ENCODE results near the gene ORM2.

Gene ORM2

DNA sequence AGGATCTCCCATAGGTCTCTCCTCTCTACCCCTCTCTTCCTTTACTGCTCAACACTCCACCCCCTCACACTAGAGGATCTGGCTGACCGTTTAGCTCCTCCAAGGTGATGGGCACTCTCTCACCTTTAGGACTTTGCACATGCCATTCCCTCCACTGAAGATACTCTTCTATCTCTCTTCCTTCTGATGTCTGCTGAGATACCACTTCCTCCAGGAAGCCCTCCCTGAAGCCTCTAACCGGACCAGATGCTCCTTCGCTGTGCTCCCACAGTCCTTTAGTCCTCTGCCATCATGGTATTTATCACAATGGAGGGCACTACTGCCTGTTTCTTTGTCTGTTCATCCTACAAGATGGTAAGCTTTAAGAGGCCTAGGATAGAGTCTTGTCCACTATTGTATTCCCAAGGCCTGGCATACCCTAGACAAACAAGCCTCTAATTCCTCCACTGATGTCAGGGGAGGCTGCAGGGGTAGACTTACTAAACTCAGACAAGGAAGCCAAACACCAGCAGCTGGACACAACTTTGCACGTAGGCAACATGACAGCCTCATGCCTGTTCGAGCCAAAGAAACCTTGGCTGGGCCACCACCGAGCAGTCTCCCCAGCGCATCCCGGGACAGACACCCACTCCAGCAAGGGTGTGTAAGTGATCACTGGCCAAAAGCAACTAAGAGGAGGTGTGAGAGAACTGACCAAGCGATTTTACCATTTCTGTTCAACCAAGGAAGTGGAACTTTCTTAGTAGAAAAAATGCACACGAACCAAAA, 20.2 kb downstream of the ORM2 start:
- DNase-seq (ENCODE audit: low read depth): no peak

DNA sequence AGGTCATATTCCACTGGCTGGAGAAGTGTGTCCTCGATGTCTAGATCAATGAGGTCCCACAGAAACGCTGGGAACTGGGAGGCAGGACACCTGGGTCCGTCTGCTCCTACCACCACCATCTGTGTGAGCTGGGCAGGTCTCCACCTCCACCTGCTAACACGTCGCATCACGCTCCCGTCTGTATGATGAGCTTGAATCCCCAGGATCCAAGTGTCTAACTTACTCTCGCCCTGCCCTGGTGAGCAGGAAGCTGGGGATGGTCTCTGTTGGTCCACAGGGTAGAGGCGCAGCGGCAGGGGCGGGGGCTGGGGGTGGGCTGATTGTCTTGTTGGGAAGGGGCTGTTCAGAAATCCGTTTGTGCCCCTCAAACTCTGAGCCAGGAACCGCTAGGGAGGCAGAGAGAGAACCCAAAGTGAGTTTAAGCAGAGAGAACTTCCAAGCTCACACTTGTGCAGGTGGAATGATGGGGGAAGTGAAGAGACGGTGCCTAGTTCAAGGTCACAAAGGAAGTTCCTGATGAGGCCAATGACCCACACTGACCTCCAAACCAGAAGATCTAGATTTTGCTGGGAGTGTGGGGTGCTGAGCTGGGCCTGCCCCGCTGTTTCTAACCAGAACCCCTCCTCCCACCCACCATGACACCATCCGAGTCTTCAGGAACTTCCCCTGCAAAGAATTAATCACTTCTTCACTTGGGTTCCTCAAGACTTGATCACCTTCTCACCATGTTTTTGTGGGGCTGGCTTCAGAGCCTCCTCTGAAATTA, 21.1 kb downstream of the ORM2 start:
- no peak for DNase-seq (ENCODE audit: low read depth)

GRCh38 chr9:114351932-114352331, 22.3 kb downstream of the ORM2 start:
- DNase-seq (ENCODE audit: low read depth): no peak

GRCh38 chr9:114355821-114356220, 26.2 kb downstream of the ORM2 start:
- no peak for DNase-seq (ENCODE audit: low read depth)

DNA sequence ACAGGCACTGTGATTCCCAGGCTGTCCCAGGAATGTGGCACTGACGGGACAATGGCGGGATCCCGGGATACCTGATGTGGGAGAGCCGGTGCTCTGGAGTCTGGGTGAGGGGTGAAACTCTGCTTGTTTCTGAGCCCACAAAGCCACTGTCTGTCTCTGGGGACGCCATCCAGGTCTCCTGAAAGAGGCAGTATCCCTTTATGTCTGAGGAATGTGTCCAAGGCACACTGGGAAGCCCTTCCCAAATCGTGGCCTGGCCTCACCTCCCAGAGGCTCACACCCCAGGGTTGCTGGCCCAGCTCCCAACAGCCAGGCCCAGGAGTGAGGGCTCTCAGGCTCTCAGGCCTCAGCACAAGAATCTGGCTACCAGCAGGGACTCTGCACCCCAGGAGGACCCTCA, 27.1 kb downstream of the ORM2 start:
- no peak for DNase-seq (ENCODE audit: low read depth)

- DNase-seq (ENCODE audit: low read depth): no peak
Observed at GRCh38 chr9:114357360-114357759, 27.7 kb downstream of the ORM2 start.

DNA sequence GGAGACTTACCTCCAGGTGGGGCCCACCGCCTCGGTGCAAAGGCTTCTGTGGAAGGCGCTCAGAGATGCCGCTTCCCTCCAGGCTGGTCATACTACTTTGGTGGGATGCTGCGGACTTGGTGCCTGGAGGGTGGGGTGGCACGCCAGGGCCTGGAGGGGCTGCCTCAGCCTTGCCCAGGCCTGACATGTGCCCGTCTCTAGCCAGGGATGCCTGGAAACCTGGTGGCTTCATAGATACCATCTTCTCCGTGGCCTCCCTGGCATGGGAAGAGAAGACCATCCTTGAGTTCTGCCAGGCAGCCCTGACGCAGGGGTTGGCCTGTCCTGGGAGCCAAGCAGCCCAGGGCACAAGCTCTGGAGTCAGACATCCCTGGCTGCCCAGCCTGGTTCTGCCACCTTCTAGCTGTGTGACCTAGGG, 28.3 kb downstream of the ORM2 start:
- DNase-seq (ENCODE audit: low read depth): no peak

DNA sequence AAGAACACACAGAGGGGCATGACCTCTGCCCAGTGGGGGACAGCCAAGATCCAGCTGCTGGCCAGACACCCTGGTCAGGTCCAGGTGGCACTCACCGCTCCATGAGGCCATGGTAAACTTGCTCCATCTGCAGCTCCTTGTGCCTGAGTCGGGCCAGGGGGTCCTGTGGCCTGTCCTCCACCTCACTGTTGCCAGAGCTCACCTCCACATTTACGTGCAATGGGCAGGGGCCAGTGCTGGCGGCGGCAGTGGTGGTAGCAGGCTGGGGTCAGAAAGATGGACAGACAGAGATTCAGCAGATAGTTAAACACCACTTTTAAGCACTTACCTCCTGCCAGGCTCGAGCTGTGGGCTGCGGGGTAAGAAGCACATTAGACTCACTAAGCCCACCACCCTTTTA, 30.1 kb downstream of the ORM2 start:
- no peak for DNase-seq (ENCODE audit: low read depth)

- no peak for DNase-seq (ENCODE audit: low read depth)
Observed at GRCh38 chr9:114361542-114361941, 31.9 kb downstream of the ORM2 start.

DNA sequence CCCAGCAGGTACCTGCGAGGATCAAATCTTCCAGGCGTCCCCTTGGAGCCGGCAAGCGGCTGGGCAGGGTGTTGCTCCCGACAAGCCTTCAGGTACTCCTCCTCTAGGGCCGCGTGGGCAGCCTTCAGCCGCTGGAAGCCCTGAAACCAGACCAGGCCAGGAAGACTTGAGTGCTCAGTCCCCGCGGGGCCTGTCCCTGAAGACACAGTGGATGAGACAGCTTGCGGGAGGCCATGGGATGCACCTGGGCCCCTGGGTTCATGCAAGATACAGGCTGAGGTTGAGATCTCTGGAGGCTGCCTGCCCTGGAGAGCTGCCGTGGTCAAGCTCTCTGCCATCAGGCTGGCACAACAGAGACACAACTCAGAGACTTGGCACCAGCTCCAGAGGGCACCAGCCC, 32.7 kb downstream of the ORM2 start:
- no peak for DNase-seq (ENCODE audit: low read depth)

DNA sequence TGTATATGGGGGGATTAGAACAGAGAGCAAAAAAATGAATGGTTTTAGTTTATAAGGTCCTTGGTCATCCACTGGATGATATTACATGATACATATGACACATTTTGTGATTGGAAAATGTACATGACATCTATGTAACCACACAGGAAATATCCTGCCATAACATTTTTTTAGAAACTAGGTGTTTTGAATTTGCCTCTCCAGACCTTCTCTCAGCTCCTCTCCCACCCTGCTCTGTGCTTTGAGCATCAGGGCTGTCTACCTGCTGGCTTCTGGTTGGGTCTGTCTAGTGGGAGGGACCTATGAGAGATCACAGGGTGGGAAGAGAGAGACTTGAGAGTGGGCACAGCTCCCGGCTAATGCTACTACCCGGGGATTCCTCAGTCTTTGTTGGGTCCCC, 33.8 kb downstream of the ORM2 start:
- DNase-seq (ENCODE audit: low read depth): no peak

DNA sequence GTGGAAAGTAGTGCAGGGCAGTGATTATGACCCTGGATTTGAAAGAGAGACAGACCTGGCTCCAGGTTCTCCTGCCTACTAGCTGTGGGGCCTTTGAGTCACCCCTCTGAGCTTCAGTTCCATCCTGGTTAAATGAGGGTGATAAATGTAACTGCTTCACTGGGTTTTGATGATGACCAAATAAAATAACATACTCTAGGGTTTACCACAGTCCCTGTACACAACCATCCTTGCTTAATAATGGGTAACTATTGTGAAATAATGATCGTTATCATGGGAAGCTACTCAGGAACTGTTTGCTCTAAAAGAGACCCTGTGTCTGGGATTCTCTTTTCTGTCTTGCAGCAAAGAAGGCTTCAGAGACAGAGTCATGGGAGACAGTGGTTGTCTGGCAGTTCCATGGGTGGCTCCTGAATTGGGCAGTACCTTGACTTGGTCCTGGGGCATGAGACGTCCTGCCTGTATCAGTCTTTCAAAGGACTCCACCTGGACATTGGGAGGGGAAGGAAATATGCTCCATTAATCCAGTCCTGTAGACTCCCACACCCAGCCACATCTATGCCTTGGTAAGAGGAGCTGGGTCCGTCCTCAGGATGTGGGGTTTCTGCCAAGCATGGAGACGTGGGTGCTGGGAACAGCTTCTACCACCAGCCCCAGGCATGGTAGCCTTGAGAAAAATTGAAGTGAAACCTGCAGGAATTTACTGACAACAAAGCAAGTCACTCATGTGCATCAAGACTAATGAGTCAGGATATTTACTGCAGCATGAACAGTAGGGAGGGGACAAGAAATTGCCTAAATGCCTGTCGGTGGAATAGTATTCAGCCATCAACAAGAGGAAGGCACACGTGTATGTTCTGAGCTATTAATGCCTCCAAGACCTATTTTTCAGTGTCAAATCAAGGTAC, 34.7 kb downstream of the ORM2 start:
- DNase-seq (ENCODE audit: low read depth): no peak

- DNase-seq (ENCODE audit: low read depth): no peak
Observed at GRCh38 chr9:114365194-114365593, 35.5 kb downstream of the ORM2 start.

DNA sequence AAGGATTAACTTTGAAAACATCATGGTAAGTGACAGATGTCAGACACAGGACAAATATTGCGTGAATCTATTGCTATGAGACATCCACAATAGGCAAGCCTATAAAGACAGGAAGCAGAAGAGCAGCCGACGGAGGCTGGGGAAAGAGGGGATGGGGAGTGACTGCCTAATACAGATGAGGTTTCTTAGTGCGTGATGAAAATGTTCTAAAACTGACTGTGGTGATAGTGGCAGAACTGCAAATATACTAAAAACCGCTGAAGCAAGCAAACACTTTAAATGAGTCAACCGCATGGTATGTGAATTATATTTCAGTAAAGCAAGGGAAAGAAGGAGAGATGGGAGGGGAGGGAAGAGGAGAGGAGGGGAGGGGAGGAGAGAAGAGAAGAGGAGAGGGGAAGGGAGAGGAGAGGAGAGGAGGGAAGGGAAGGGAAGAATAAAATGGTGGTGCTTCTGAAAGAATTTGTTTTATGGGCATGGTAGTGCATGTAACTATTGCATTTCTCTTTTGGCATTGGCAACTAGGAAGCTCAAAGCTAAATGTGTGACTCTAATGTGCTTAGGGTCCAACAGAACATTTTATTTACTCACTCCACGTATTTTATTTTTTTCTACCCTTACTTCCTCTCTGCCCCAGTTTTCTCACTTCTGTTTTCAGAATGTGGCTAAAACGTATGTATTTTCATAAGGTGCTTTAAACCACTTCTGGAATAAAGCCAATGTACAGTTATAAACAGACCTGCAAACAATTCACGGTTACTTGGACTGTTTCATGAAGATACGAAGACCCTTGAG, 36.9 kb downstream of the ORM2 start:
- peak; percentile 30 for DNase-seq (ENCODE audit: low read depth)

GRCh38 chr9:114367366-114367765, 37.7 kb downstream of the ORM2 start:
- no peak for DNase-seq (ENCODE audit: low read depth)

DNA sequence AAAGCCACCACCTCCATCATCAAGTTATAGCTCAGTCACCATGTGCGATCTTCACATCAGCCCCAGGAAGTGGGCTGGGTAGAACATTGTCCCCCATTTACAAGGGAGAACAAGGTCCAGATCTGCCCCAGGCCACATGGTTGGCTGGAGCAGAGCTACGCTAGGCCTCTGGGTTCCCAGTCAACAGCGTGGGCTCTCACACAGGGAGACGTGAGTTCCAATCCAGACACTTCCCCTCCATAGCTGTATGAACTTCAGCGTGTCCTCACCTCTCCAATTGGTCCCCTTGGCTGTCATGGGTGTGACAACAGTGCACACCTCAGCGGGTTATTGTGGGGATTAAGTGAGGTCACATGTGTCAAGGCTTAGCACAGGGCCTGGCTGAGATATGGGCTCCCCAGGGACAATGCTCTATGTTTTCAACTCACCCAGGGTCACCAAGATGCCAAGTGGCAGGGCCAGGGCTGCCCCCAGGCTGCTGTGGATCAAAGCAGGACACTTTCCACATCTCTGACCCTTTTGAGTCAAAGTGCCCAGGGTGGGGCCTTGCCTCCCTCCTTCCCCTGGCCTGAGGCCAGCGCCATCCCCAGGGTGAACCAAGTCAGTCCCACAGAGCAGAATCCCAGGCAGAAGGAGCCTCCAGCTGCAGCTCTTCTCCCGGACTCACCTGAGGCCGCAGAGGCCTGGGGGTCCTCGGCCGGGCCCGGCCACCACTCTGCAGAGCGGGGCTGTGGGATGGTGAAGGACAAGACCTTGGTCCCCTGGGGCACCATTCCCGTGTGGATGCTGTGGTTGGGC, 38.3 kb downstream of the ORM2 start:
- no peak for DNase-seq (ENCODE audit: low read depth)

DNA sequence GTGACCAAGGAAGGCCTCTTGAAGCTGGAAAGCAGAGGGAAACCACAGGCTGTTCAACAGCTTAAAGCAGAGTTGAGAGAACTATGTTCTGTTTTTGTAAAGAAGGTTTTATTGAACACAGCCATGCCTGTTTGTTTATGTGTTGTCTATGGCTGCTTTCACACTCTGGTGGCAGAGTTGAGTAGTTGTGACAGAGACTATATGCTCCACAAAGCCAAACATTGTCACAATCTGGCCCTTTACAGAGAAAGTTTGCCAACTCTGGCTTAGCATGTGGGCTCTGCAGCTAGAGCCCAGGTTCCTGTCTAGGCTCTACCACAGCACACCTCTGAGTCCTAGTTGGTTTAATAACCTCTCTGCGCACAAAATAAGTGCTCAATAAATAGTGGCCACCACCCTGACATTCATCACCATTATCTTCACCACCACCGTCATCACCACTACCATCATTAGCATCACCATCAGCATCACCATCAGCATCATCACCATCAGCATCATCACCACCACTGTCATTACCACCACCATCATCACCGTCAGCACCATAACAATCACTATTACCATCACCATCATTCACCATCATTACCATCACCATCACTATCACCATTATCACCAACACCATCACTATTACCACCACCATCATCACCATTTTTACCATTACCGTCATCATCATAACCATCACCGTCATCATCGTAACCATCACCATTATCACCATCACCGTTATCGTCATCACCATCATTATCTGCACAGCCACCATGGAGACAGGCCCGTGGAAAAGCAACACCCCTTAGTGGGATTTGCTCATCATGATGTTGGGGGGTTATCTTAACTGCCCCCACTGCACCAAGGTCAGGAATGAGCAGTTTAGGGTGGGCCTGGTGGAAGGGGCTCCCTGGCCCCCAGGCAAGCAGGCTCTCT, 39.8 kb downstream of the ORM2 start:
- no peak for DNase-seq (ENCODE audit: low read depth)

GRCh38 chr9:114370251-114370967, 40.7 kb downstream of the ORM2 start:
- no peak for DNase-seq (ENCODE audit: low read depth)

DNA sequence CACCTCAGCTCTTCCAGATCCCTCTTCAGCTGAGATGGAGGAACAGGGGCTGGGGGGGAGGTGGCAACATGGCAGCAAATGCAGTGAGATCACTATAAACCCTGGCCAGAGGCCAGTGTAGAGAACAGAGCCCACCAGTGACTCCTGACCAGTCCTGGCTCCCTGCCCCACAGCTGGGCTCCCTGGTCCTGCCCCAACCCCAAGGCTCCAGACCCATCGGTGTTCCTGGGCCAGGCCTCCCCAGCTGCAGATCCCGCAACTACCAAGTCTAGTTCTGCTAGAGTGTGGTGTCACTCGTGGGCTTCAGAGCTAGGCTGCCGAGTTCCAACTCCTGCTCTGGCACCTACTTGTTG, 41.3 kb downstream of the ORM2 start:
- DNase-seq (ENCODE audit: low read depth): no peak

Measured in T-helper 22 cell (primary cell).